GM18508 (cell line): ENCODE measurements around the gene MMADHC.

Experiments used
- ATAC-seq: cut with Tn5 transposase; IDR thresholded peaks from one replicate; pipeline ENCODE4 v1.9.1; 2021; ENCODE audit warnings: moderate number of reproducible peaks; ENCODE audit not compliant: insufficient read depth, unreplicated experiment

The MMADHC gene

GRCh38 chr2:149587220-149587949, at the start of gene MMADHC:
Gene MMADHC (minus strand): TSS chr2:149587775. CDS start chr2:149587097, 678 bp downstream.
- ATAC-seq: peak; percentile 95

- ATAC-seq: no peak
These were observed 46.5 kb upstream of the MMADHC start for GRCh38 chr2:149634103-149634502.

GRCh38 chr2:149630445-149630844, 42.9 kb upstream of the MMADHC start:
- ATAC-seq: no peak

GRCh38 chr2:149629026-149629425, 41.5 kb upstream of the MMADHC start:
- ATAC-seq: no peak

- no peak for ATAC-seq
These were observed 39.7 kb upstream of the MMADHC start for GRCh38 chr2:149627111-149627801.

- no peak for ATAC-seq
These were observed 38.1 kb upstream of the MMADHC start for GRCh38 chr2:149625671-149626070.

GRCh38 chr2:149625271-149625670, 37.7 kb upstream of the MMADHC start:
- no peak for ATAC-seq

GRCh38 chr2:149622343-149622742, 34.8 kb upstream of the MMADHC start:
- ATAC-seq: peak; percentile 61

GRCh38 chr2:149617476-149617875, 29.9 kb upstream of the MMADHC start:
- no peak for ATAC-seq

GRCh38 chr2:149616681-149617456, 29.3 kb upstream of the MMADHC start:
- ATAC-seq: no peak

GRCh38 chr2:149613704-149614103, 26.1 kb upstream of the MMADHC start:
- ATAC-seq: no peak

- no peak for ATAC-seq
These were observed 24.5 kb upstream of the MMADHC start for GRCh38 chr2:149612122-149612521.

- ATAC-seq: no peak
These were observed 23.7 kb upstream of the MMADHC start for GRCh38 chr2:149611100-149611820.

- ATAC-seq: no peak
These were observed 18.8 kb upstream of the MMADHC start for GRCh38 chr2:149606251-149606811.

GRCh38 chr2:149603248-149603647, 15.7 kb upstream of the MMADHC start:
- no peak for ATAC-seq

- ATAC-seq: no peak
These were observed 13.7 kb upstream of the MMADHC start for GRCh38 chr2:149601141-149601796.

GRCh38 chr2:149597668-149598326, 10.2 kb upstream of the MMADHC start:
- ATAC-seq: peak; percentile 99

- ATAC-seq: no peak
These were observed 9.6 kb upstream of the MMADHC start for GRCh38 chr2:149597050-149597667.

GRCh38 chr2:149596471-149596870, 8.9 kb upstream of the MMADHC start:
- ATAC-seq: no peak
